ENCODE data around the gene ABCG8.

GRCh38 chr2:43826305-43827250 is 12.2 kb upstream of the ABCG8 start:
- TF ChIP-seq FOXP2 (optimal IDR thresholded peaks at IDR 0.05; ENCODE audit: control extremely low read depth, extremely low read length, insufficient read depth) (no peak), EZH2 (IDR thresholded peaks at IDR 0.05) (no peak), POLR2AphosphoS5 (IDR thresholded peaks at IDR 0.05; ENCODE audit: borderline replicate concordance, low read depth, low read length) (no peak)
